ENCODE data around the gene LYZ. TPM values are rescaled to one million over a fixed set of nuclear protein-coding genes. Genes with fewer than 3 reads are reported as not detected.

Gene LYZ
- polyA plus RNA-seq, 1 donor (not counting 4 experiments of a cell fraction or from before 2014, with no cell fraction given), result not detected

DNA sequence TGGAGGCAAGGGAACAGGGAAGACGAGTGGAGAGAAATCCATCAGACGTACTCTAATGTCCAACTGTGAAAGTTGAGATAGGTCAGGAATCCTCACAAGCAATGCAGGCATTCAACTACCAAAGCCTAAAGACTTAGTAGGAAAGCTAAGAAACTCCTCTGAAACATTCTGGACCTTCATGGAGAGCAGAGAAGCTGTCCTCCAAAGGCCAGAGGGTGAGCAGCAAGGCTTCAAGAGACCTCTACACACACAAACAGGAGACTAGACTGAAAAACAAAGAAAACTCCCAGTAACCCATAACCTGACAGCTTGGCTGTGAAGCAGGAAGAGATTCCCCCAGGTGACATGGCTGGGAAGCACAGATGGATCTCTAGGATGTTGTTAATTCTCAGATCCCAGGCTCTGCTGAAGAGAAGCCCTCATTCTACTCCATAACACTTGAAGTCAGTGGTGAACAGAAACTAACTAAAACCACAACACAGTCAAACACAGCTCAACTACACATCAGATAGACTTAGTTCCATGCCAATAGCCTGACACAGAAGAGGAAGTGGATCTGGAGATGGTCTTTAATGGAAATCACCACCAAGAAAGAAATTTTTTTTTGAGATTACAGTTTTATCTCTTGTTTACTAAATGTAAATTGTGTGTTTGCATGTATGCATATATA lies 23.2 kb upstream of the LYZ start:
- TF ChIP-seq, protein P1, sequence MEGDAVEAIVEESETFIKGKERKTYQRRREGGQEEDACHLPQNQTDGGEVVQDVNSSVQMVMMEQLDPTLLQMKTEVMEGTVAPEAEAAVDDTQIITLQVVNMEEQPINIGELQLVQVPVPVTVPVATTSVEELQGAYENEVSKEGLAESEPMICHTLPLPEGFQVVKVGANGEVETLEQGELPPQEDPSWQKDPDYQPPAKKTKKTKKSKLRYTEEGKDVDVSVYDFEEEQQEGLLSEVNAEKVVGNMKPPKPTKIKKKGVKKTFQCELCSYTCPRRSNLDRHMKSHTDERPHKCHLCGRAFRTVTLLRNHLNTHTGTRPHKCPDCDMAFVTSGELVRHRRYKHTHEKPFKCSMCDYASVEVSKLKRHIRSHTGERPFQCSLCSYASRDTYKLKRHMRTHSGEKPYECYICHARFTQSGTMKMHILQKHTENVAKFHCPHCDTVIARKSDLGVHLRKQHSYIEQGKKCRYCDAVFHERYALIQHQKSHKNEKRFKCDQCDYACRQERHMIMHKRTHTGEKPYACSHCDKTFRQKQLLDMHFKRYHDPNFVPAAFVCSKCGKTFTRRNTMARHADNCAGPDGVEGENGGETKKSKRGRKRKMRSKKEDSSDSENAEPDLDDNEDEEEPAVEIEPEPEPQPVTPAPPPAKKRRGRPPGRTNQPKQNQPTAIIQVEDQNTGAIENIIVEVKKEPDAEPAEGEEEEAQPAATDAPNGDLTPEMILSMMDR (optimal IDR thresholded peaks at IDR 0.05 in 1 of 3, IDR thresholded peaks at IDR 0.05 in 1 of 3, conservative IDR thresholded peaks at IDR 0.05 in 1 of 3; ENCODE audit: extremely low read depth in 1 of 3, insufficient read depth in 2 of 3, low read length in 3 of 3), result no peak
- TF ChIP-seq EZH2 (IDR thresholded peaks at IDR 0.05; ENCODE audit: low read length), result no peak

DNA sequence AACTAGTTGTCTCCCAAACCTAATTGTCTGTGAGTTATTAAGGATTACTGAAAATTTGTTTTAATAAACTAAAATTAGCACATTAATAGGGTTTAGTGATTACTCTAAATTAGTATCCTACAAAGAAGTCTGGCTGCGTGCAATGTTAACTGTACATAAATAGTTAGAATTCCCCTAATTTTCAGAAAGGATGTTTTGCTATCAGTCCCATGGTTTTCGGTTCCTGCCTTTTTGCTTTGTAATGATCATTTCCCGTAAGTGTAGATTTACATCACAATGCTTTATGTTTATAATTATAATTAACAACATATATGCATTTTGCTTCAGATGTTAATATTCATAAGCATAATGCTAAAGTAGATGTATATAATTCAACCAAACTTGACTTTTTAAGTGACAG lies 19.8 kb upstream of the LYZ start:
- H3K27ac ChIP-seq (ENCODE audit: control insufficient read depth, insufficient read depth, low read length), result no peak overlapping the region
- no peaks in the 10 kb centered on the region for H3K27me3 ChIP-seq (ENCODE audit: control insufficient read depth, extremely low read depth, insufficient read depth, low read length)
- no peak for DNase-seq (ENCODE audit: low read depth, low spot score)
- no peak overlapping the region for H2AFZ ChIP-seq (ENCODE audit: control insufficient read depth, low read length)
- H3K36me3 ChIP-seq (ENCODE audit: control insufficient read depth in 2 of 2, extremely low read depth in 1 of 2, insufficient read depth in 2 of 2, low read length in 2 of 2), result no peaks in the 10 kb centered on the region
- H3K79me2 ChIP-seq (ENCODE audit: control insufficient read depth, insufficient read depth, low read length), result no peaks in the 10 kb centered on the region
- H3K9me1 ChIP-seq (ENCODE audit: control insufficient read depth, extremely low read depth, insufficient read depth, low read length), result no peaks in the 10 kb centered on the region
- no peak overlapping the region for H3K4me3 ChIP-seq (ENCODE audit: control insufficient read depth in 2 of 3, extremely low read depth in 1 of 3, insufficient read depth in 2 of 3, low read depth in 1 of 3, low read length in 3 of 3)
- H3K4me2 ChIP-seq (ENCODE audit: control insufficient read depth, extremely low read depth, insufficient read depth, low read depth, low read length), result no peak overlapping the region
- no peaks in the 10 kb centered on the region for H4K20me1 ChIP-seq (ENCODE audit: control insufficient read depth, extremely low read depth, insufficient read depth, low read length)
- dilution Hi-C loops (cut with MboI; ENCODE audit: extremely low pct_ligation_motif_present, low sequenced_read_pairs), result no loop called here
- no peak for TF ChIP-seq EZH2 (IDR thresholded peaks at IDR 0.05; ENCODE audit: low read length)
- TF ChIP-seq, protein P1 (optimal IDR thresholded peaks at IDR 0.05 in 1 of 3, IDR thresholded peaks at IDR 0.05 in 1 of 3, conservative IDR thresholded peaks at IDR 0.05 in 1 of 3; ENCODE audit: extremely low read depth in 1 of 3, insufficient read depth in 2 of 3, low read length in 3 of 3), result no peak
- H3K9ac ChIP-seq (ENCODE audit: control insufficient read depth, extremely low read depth, insufficient read depth, low read length), result no peak overlapping the region
- no peaks in the 10 kb centered on the region for H3K9me3 ChIP-seq (ENCODE audit: control insufficient read depth, low read depth, low read length)
- peaks cover 9% of the 10 kb centered on the region for H3K4me1 ChIP-seq (ENCODE audit: control insufficient read depth, extremely low read depth, insufficient read depth, low read length)
- FAIRE-seq, result no peak

More for the DNA sequence above, 23.2 kb upstream of the LYZ start:
- Histone ChIP-seq H3K4me3 (ENCODE audit: control insufficient read depth in 2 of 3, extremely low read depth in 1 of 3, insufficient read depth in 2 of 3, low read depth in 1 of 3, low read length in 3 of 3) (no peak overlapping the region), H3K9me1 (ENCODE audit: control insufficient read depth, extremely low read depth, insufficient read depth, low read length) (no peaks in the 10 kb centered on the region), H3K79me2 (ENCODE audit: control insufficient read depth, insufficient read depth, low read length) (no peaks in the 10 kb centered on the region), H2AFZ (ENCODE audit: control insufficient read depth, low read length) (no peak overlapping the region), H4K20me1 (ENCODE audit: control insufficient read depth, extremely low read depth, insufficient read depth, low read length) (no peaks in the 10 kb centered on the region), H3K27me3 (ENCODE audit: control insufficient read depth, extremely low read depth, insufficient read depth, low read length) (no peaks in the 10 kb centered on the region), H3K4me1 (ENCODE audit: control insufficient read depth, extremely low read depth, insufficient read depth, low read length) (no peaks in the 10 kb centered on the region), H3K9me3 (ENCODE audit: control insufficient read depth, low read depth, low read length) (no peaks in the 10 kb centered on the region), H3K4me2 (ENCODE audit: control insufficient read depth, extremely low read depth, insufficient read depth, low read depth, low read length) (no peak overlapping the region), H3K27ac (ENCODE audit: control insufficient read depth, insufficient read depth, low read length) (no peak overlapping the region), H3K36me3 (ENCODE audit: control insufficient read depth in 2 of 2, extremely low read depth in 1 of 2, insufficient read depth in 2 of 2, low read length in 2 of 2) (no peaks in the 10 kb centered on the region), H3K9ac (ENCODE audit: control insufficient read depth, extremely low read depth, insufficient read depth, low read length) (no peak overlapping the region)
- DNase-seq (ENCODE audit: low read depth, low spot score) (no peak), FAIRE-seq (no peak)
- dilution Hi-C loops (cut with MboI; ENCODE audit: extremely low pct_ligation_motif_present, low sequenced_read_pairs), result no loop called here

Measured in keratinocyte (primary cell).